ENCODE results near the gene TENT4B. TPM values are rescaled to one million over a fixed set of nuclear protein-coding genes. Genes with fewer than 3 reads are reported as not detected.

The TENT4B gene
- total RNA-seq, 1 donor from 2014 or later: 13.5 TPM

DNA sequence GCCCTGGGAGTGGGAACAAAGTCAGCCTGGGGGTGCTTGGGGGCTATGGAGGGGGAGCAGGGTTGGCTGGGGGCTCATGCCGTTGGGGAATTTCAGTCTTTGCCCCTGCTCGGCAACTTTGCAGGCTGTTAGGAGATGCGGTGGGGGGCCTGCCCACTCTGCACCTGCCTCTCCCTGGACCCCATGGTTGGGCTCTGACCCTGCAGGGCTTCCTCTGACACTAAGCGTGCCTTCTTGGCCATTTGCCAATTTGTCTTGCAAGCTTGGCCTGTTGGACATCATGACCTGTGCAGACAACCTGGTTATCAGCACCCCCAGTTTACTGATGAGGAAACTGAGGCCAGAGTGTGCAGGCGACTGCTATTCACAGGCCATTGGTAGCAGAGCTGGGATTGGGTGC is 127.8 kb downstream of the TENT4B start:
- Mint-ChIP-seq H3K4me3 (ENCODE audit: low read depth) (no peak overlapping the region), H3K36me3 (ENCODE audit: insufficient read depth) (peaks cover 2% of the 10 kb centered on the region), H3K27me3 (no peaks in the 10 kb centered on the region), H3K27ac (no peak overlapping the region), H3K9me3 (ENCODE audit: low read depth) (peaks cover 7% of the 10 kb centered on the region), H3K4me1 (ENCODE audit: low read depth) (no peaks in the 10 kb centered on the region)
- TF ChIP-seq, protein P1, sequence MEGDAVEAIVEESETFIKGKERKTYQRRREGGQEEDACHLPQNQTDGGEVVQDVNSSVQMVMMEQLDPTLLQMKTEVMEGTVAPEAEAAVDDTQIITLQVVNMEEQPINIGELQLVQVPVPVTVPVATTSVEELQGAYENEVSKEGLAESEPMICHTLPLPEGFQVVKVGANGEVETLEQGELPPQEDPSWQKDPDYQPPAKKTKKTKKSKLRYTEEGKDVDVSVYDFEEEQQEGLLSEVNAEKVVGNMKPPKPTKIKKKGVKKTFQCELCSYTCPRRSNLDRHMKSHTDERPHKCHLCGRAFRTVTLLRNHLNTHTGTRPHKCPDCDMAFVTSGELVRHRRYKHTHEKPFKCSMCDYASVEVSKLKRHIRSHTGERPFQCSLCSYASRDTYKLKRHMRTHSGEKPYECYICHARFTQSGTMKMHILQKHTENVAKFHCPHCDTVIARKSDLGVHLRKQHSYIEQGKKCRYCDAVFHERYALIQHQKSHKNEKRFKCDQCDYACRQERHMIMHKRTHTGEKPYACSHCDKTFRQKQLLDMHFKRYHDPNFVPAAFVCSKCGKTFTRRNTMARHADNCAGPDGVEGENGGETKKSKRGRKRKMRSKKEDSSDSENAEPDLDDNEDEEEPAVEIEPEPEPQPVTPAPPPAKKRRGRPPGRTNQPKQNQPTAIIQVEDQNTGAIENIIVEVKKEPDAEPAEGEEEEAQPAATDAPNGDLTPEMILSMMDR (IDR thresholded peaks at IDR 0.05; ENCODE audit: unreplicated experiment): no peak
- DNase-seq (ENCODE audit: low spot score, unreplicated experiment): no peak

Other genes with a start within 250 kb of the TENT4B start
- gene CNEP1R1, start 128.1 kb upstream of the TENT4B start, total RNA-seq: 28.0 and 28.4 TPM in 2 replicates
- gene HEATR3, start 87.3 kb upstream of the TENT4B start, total RNA-seq: 18.1 and 19.6 TPM in 2 replicates
- gene ADCY7, start 113.2 kb downstream of the TENT4B start, total RNA-seq: 16.8 and 17.0 TPM in 2 replicates
- gene BRD7, start 215.7 kb downstream of the TENT4B start, total RNA-seq: 104 and 109 TPM in 2 replicates

Data from progenitor cell of endocrine pancreas (in vitro differentiated cells).